SU-DHL-6 (cell line): ENCODE measurements around the gene GRID1.

Source experiments
- CTCF ChIP-seq: fragments of 200-600 bp; sonication (generic); IDR thresholded peaks from one replicate; pipeline ENCODE4 v1.5.1; 2017; ENCODE audit warnings: antibody characterized with exemption, mild to moderate bottlenecking, low read length, moderate library complexity; ENCODE audit not compliant: insufficient read depth, poor library complexity, severe bottlenecking
- EZH2phosphoT487 ChIP-seq: fragments of 200-600 bp; sonication (generic), shearing (Covaris generic); conservative IDR thresholded peaks from 2 replicates; pipeline ENCODE4 v1.6.1; 2018; ENCODE audit warnings: mild to moderate bottlenecking, antibody characterized with exemption, low read length, moderate library complexity, mixed read lengths

DNA sequence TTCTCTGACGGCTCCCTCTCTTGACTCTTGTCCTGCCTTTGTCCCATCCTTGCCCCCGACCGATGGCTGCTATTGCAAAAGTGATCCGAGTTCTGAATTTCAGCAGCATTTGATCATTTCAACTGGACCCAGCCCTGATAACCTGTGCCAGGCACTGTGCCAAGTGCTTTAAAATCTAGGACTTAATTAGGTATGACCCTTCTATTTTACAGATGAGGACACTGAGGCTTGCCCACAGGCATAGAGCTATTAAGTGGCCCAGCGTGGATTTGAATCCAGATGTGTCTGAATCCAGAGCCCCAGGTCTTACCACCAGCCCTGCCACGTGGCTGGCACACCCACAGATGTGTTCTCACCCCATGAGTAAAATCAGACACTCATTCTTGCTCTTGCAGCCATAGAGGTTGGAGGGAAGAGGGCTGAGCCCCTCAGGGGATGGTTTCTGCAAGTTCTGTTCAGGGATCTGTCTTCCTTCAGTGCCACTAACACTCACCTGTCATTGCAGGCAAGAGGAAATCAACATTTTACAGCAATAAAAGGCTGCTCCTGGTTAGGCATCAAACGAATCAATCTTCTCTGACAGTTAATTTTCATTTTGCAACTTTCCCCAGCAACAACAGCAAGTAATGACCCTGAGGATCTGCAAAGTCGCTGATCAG, 101.2 kb downstream of the GRID1 start:
- TF ChIP-seq CTCF (no peak), EZH2phosphoT487 (no peak)
